HG03521 (cell line): ENCODE results near the gene UGT1A9.

Experiments
- ATAC-seq: cut with Tn5 transposase; IDR thresholded peaks from one replicate; pipeline ENCODE4 v1.9.1; 2021; ENCODE audit warnings: mild to moderate bottlenecking, moderate library complexity; ENCODE audit not compliant: unreplicated experiment

Gene UGT1A9

GRCh38 chr2:233758141-233758540 lies 86.4 kb downstream of the UGT1A9 start:
- ATAC-seq: no peak

- no peak for ATAC-seq
These were observed 87.2 kb downstream of the UGT1A9 start for GRCh38 chr2:233758849-233759248.

GRCh38 chr2:233760043-233760442 lies 88.3 kb downstream of the UGT1A9 start, which contains the start of gene UGT1A1:
Gene UGT1A1 (plus strand): TSS chr2:233760270. CDS start chr2:233760288, 18 bp downstream.
- no peak for ATAC-seq

- ATAC-seq: no peak
These were observed 89.5 kb downstream of the UGT1A9 start for GRCh38 chr2:233761040-233761769.

- ATAC-seq: no peak
These were observed 92.6 kb downstream of the UGT1A9 start for GRCh38 chr2:233764264-233764663.

- no peak for ATAC-seq
These were observed 93.1 kb downstream of the UGT1A9 start for GRCh38 chr2:233764761-233765160.

- no peak for ATAC-seq
These were observed 94.7 kb downstream of the UGT1A9 start for GRCh38 chr2:233766416-233766815.

- ATAC-seq: no peak
These were observed 96.4 kb downstream of the UGT1A9 start for GRCh38 chr2:233768076-233768475.

- no peak for ATAC-seq
These were observed 97.6 kb downstream of the UGT1A9 start for GRCh38 chr2:233769260-233769659.

- no peak for ATAC-seq
These were observed 100.5 kb downstream of the UGT1A9 start for GRCh38 chr2:233772153-233772552.

- no peak for ATAC-seq
These were observed 100.9 kb downstream of the UGT1A9 start for GRCh38 chr2:233772583-233772982.

- no peak for ATAC-seq
These were observed 102.2 kb downstream of the UGT1A9 start for GRCh38 chr2:233773854-233774253.

- no peak for ATAC-seq
These were observed 103.7 kb downstream of the UGT1A9 start for GRCh38 chr2:233775414-233775813.

GRCh38 chr2:233778030-233778429 lies 106.3 kb downstream of the UGT1A9 start, which contains the start of gene MROH2A:
Gene MROH2A (plus strand): TSS chr2:233778330. CDS start chr2:233779359, 1,029 bp downstream.
- no peak for ATAC-seq

- no peak for ATAC-seq
These were observed 108.0 kb downstream of the UGT1A9 start for GRCh38 chr2:233779722-233780121.

GRCh38 chr2:233780771-233781170 lies 109.1 kb downstream of the UGT1A9 start:
- ATAC-seq: no peak

- no peak for ATAC-seq
These were observed 117.9 kb downstream of the UGT1A9 start for GRCh38 chr2:233789554-233789953.

GRCh38 chr2:233791151-233791882 lies 119.6 kb downstream of the UGT1A9 start:
- ATAC-seq: no peak

- ATAC-seq: no peak
These were observed 120.2 kb downstream of the UGT1A9 start for GRCh38 chr2:233791883-233792329.

GRCh38 chr2:233792720-233793119 lies 121.0 kb downstream of the UGT1A9 start:
- no peak for ATAC-seq

- no peak for ATAC-seq
These were observed 121.9 kb downstream of the UGT1A9 start for GRCh38 chr2:233793465-233794127.
